SU-DHL-6 (cell line): ENCODE data around the gene OOSP4A.

Experiments used
- H2AFZ ChIP-seq: fragments of 200-600 bp; sonication (generic); 2 replicates; pipeline ENCODE4 v1.6.1; 2014; ENCODE audit warnings: low read depth, mild to moderate bottlenecking, moderate library complexity, mixed read lengths, antibody characterized with exemption, low read length; ENCODE audit not compliant: severe bottlenecking
- H3F3A ChIP-seq: fragments of 200-600 bp; shearing (Covaris generic); 2 replicates; pipeline ENCODE4 v1.6.0; 2016; ENCODE audit warnings: antibody characterized with exemption, mild to moderate bottlenecking; ENCODE audit not compliant: insufficient read depth
- H3K27ac ChIP-seq: fragments of 200-600 bp; sonication (generic); 2 replicates; pipeline ENCODE4 v1.5.1; 2016; ENCODE audit warnings: low read depth, mild to moderate bottlenecking, low read length, moderate library complexity, mixed read lengths
- H3K27me3 ChIP-seq: fragments of 200-600 bp; sonication (generic), shearing (Covaris generic); 2 replicates; pipeline ENCODE4 v1.6.0; 2014; ENCODE audit warnings: mild to moderate bottlenecking, low read length
- H3K36me3 ChIP-seq: fragments of 200-600 bp; sonication (generic); 2 replicates; pipeline ENCODE4 v1.6.1; 2014; ENCODE audit warnings: mild to moderate bottlenecking, low read length, mixed read lengths
- H3K4me2 ChIP-seq: fragments of 300-600, 200-600 bp; shearing (Covaris generic), sonication (generic); 2 replicates; pipeline ENCODE4 v1.6.0; 2014; ENCODE audit warnings: low read length, low read depth, mild to moderate bottlenecking; ENCODE audit not compliant: poor library complexity, severe bottlenecking
- H3K4me3 ChIP-seq: fragments of 200-600 bp; sonication (generic); 2 replicates; pipeline ENCODE4 v1.5.1; 2014; ENCODE audit warnings: antibody characterized with exemption, low read length, mild to moderate bottlenecking, mixed read lengths; ENCODE audit not compliant: insufficient read depth, poor library complexity, severe bottlenecking
- H3K79me2 ChIP-seq: fragments of 200-600 bp; sonication (generic); 2 replicates; pipeline ENCODE4 v1.6.1; 2014; ENCODE audit warnings: mild to moderate bottlenecking, low read length, moderate library complexity; ENCODE audit not compliant: insufficient read depth
- H3K9ac ChIP-seq: fragments of 200-600 bp; sonication (generic); 2 replicates; pipeline ENCODE4 v1.7.0; 2014; ENCODE audit warnings: mild to moderate bottlenecking, low read length
- H3K9me2 ChIP-seq: fragments of 200-600 bp; sonication (generic); replicated peaks from 2 replicates; pipeline ENCODE4 v1.6.1; 2014; ENCODE audit warnings: low read length; ENCODE audit not compliant: insufficient read depth
- H3K9me3 ChIP-seq: fragments of 200-600 bp; sonication (generic); 2 replicates; pipeline ENCODE4 v1.6.1; 2014; ENCODE audit warnings: low read length, mixed read lengths; ENCODE audit not compliant: insufficient read depth
- H4K20me1 ChIP-seq: fragments of 200-600 bp; sonication (generic); 2 replicates; pipeline ENCODE4 v1.6.1; 2014; ENCODE audit warnings: low read depth, mild to moderate bottlenecking, antibody characterized with exemption, low read length, moderate library complexity, mixed read lengths
- CTCF ChIP-seq: fragments of 200-600 bp; sonication (generic); IDR thresholded peaks from one replicate; pipeline ENCODE4 v1.5.1; 2017; ENCODE audit warnings: antibody characterized with exemption, mild to moderate bottlenecking, low read length, moderate library complexity; ENCODE audit not compliant: insufficient read depth, poor library complexity, severe bottlenecking
- EZH2phosphoT487 ChIP-seq: fragments of 200-600 bp; sonication (generic), shearing (Covaris generic); conservative IDR thresholded peaks from 2 replicates; pipeline ENCODE4 v1.6.1; 2018; ENCODE audit warnings: mild to moderate bottlenecking, antibody characterized with exemption, low read length, moderate library complexity, mixed read lengths

Gene OOSP4A

GRCh38 chr11:59954219-59954847, 9.5 kb upstream of the OOSP4A start:
- no peak overlapping the region for H3K4me2 ChIP-seq
- H3K9me3 ChIP-seq = no peaks in the 10 kb centered on the region
- no peak overlapping the region for H2AFZ ChIP-seq
- H3K36me3 ChIP-seq = no peaks in the 10 kb centered on the region
- no peaks in the 10 kb centered on the region for H3K79me2 ChIP-seq
- no peaks in the 10 kb centered on the region for H3F3A ChIP-seq
- H4K20me1 ChIP-seq = no peaks in the 10 kb centered on the region
- H3K27me3 ChIP-seq = no peaks in the 10 kb centered on the region; the same call in 1 of the 2 replicates
- TF ChIP-seq CTCF (no peak), EZH2phosphoT487 (no peak)
- H3K27ac ChIP-seq = no peak overlapping the region
- H3K9ac ChIP-seq = no peak overlapping the region
- H3K9me2 ChIP-seq = no peaks in the 10 kb centered on the region
- no peak overlapping the region for H3K4me3 ChIP-seq

GRCh38 chr11:59957094-59957493, 6.7 kb upstream of the OOSP4A start:
- H3K9me3 ChIP-seq = no peaks in the 10 kb centered on the region
- TF ChIP-seq EZH2phosphoT487 (no peak), CTCF (no peak)

GRCh38 chr11:59960502-59961381, 3.1 kb upstream of the OOSP4A start:
- Histone ChIP-seq H3K9me3 (no peaks in the 10 kb centered on the region), H3K36me3 (no peaks in the 10 kb centered on the region), H3K27ac (no peak overlapping the region), H3K79me2 (no peaks in the 10 kb centered on the region), H4K20me1 (no peaks in the 10 kb centered on the region), H3K4me3 (no peak overlapping the region), H3K27me3 (no peaks in the 10 kb centered on the region), H3K9ac (no peak overlapping the region), H2AFZ (no peak overlapping the region), H3K4me2 (no peak overlapping the region), H3F3A (no peaks in the 10 kb centered on the region), H3K9me2 (no peaks in the 10 kb centered on the region)
- TF ChIP-seq EZH2phosphoT487 (no peak), CTCF (no peak)

More at GRCh38 chr11:59957094-59957493, 6.7 kb upstream of the OOSP4A start:
- H3K36me3 ChIP-seq = no peaks in the 10 kb centered on the region
- no peaks in the 10 kb centered on the region for H3K9me2 ChIP-seq
- no peak overlapping the region for H3K4me3 ChIP-seq
- H4K20me1 ChIP-seq = no peaks in the 10 kb centered on the region
- no peak overlapping the region for H3K4me2 ChIP-seq
- no peaks in the 10 kb centered on the region for H3F3A ChIP-seq
- no peak overlapping the region for H3K9ac ChIP-seq
- H2AFZ ChIP-seq = no peak overlapping the region
- H3K79me2 ChIP-seq = no peaks in the 10 kb centered on the region
- no peaks in the 10 kb centered on the region for H3K27me3 ChIP-seq
- no peak overlapping the region for H3K27ac ChIP-seq
